Measurements from ENCODE around the gene C6orf15.

Gene C6orf15

GRCh38 chr6:31145386-31145785 is 33.0 kb upstream of the C6orf15 start:
- no peak for DNase-seq
- H3K27me3 ChIP-seq (replicated peaks; ENCODE audit: insufficient read depth, low read length), result no peaks in the 10 kb centered on the region
- no peaks in the 10 kb centered on the region for H3K9me2 ChIP-seq (replicated peaks; ENCODE audit: insufficient read depth, low read length)
- no peaks in the 10 kb centered on the region for H3F3A ChIP-seq (ENCODE audit: insufficient read depth, low read length)
- no peak overlapping the region for H3K4me2 ChIP-seq (ENCODE audit: low read depth, low read length)
- H3K9me3 ChIP-seq (replicated peaks; ENCODE audit: insufficient read depth, low read length), result no peaks in the 10 kb centered on the region
- no peaks in the 10 kb centered on the region for H3K36me3 ChIP-seq (replicated peaks; ENCODE audit: insufficient read depth, low read length)
- H3K79me2 ChIP-seq (ENCODE audit: low read length), result no peaks in the 10 kb centered on the region
- no peak overlapping the region for H3K27ac ChIP-seq (ENCODE audit: low read length)
- H3K4me1 ChIP-seq (ENCODE audit: low read length), result no peaks in the 10 kb centered on the region
- no peaks in the 10 kb centered on the region for H4K20me1 ChIP-seq (ENCODE audit: insufficient read depth, low read length)
- H3K4me3 ChIP-seq (ENCODE audit: low read length), result no peak overlapping the region
- H3K9ac ChIP-seq (ENCODE audit: low read length), result no peak overlapping the region
- H2AFZ ChIP-seq (ENCODE audit: low read length), result no peak overlapping the region
- TF ChIP-seq, protein P1, sequence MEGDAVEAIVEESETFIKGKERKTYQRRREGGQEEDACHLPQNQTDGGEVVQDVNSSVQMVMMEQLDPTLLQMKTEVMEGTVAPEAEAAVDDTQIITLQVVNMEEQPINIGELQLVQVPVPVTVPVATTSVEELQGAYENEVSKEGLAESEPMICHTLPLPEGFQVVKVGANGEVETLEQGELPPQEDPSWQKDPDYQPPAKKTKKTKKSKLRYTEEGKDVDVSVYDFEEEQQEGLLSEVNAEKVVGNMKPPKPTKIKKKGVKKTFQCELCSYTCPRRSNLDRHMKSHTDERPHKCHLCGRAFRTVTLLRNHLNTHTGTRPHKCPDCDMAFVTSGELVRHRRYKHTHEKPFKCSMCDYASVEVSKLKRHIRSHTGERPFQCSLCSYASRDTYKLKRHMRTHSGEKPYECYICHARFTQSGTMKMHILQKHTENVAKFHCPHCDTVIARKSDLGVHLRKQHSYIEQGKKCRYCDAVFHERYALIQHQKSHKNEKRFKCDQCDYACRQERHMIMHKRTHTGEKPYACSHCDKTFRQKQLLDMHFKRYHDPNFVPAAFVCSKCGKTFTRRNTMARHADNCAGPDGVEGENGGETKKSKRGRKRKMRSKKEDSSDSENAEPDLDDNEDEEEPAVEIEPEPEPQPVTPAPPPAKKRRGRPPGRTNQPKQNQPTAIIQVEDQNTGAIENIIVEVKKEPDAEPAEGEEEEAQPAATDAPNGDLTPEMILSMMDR (IDR thresholded peaks at IDR 0.05; ENCODE audit: low read length), result no peak
- TF ChIP-seq EZH2phosphoT487 (IDR thresholded peaks at IDR 0.05; ENCODE audit: low read length) (no peak), EZH2 (optimal IDR thresholded peaks at IDR 0.05; ENCODE audit: low read depth, low read length) (no peak)

DNA sequence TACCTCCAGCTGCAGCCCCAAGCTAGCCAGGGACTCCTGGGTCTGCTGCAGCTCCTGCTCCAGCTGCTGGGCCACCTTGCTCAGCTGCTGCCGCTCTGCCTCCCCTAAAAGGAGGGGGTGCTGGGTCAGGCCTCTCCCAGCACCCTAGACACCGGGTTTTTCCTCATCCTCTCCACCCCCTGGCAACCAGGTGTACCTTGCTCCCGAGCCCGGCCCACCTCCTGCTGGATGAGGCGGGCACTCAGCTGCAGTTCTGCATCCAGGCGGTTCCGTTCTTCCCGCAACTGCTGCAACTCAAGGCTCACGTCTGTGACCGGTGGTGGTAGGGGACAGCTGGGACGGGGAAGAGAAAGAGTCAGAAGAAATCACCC is 32.6 kb upstream of the C6orf15 start:
- TF ChIP-seq, protein P1 (IDR thresholded peaks at IDR 0.05; ENCODE audit: low read length), result no peak
- TF ChIP-seq EZH2phosphoT487 (IDR thresholded peaks at IDR 0.05; ENCODE audit: low read length) (no peak), EZH2 (optimal IDR thresholded peaks at IDR 0.05; ENCODE audit: low read depth, low read length) (no peak)
- Histone ChIP-seq H3K4me3 (ENCODE audit: low read length) (no peak overlapping the region), H3K4me1 (ENCODE audit: low read length) (no peaks in the 10 kb centered on the region), H3K79me2 (ENCODE audit: low read length) (no peaks in the 10 kb centered on the region), H3K4me2 (ENCODE audit: low read depth, low read length) (no peak overlapping the region), H3K36me3 (replicated peaks; ENCODE audit: insufficient read depth, low read length) (no peaks in the 10 kb centered on the region), H3K27ac (ENCODE audit: low read length) (no peak overlapping the region), H3K27me3 (replicated peaks; ENCODE audit: insufficient read depth, low read length) (no peaks in the 10 kb centered on the region), H3K9ac (ENCODE audit: low read length) (no peak overlapping the region), H3F3A (ENCODE audit: insufficient read depth, low read length) (no peaks in the 10 kb centered on the region), H3K9me2 (replicated peaks; ENCODE audit: insufficient read depth, low read length) (no peaks in the 10 kb centered on the region), H4K20me1 (ENCODE audit: insufficient read depth, low read length) (no peaks in the 10 kb centered on the region), H2AFZ (ENCODE audit: low read length) (no peak overlapping the region), H3K9me3 (replicated peaks; ENCODE audit: insufficient read depth, low read length) (no peaks in the 10 kb centered on the region)
- no peak for DNase-seq

DNA sequence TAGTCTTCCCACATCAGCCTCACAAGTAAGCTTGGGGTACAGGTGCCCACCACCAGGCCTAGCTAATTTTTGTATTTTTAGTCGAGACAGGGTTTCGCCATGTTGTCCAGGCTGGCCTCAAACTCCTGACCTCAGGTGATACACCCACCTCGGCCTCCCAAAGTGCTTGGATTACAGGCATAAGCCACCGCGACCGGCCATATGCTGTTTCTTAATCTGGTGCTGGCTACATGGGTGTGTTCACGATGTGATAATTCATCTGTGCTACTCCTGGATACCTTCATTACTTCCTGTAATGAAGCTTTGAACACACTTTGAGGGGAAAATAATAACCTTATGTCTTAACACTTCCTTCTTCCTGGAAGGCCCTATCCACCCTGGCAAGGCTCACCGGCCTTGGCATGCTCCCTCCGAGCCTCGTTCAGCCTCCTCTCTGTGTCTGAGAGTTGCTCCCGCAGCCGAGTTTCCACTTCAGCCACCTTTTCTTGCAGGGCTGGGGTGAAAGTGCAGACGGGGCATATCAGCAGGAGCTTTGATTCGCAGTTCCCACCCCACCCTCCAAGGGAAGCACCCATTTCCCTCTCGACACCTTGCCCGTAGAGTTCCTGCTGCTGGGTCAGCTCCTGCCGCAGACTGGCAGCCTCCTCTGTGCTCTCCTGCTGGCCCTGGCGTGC is 32.1 kb upstream of the C6orf15 start:
- H3K27me3 ChIP-seq (replicated peaks; ENCODE audit: insufficient read depth, low read length), result no peaks in the 10 kb centered on the region
- no peaks in the 10 kb centered on the region for H3K4me1 ChIP-seq (ENCODE audit: low read length)
- no peak overlapping the region for H3K4me2 ChIP-seq (ENCODE audit: low read depth, low read length)
- no peak overlapping the region for H3K27ac ChIP-seq (ENCODE audit: low read length)
- no peaks in the 10 kb centered on the region for H3K9me3 ChIP-seq (replicated peaks; ENCODE audit: insufficient read depth, low read length)
- H4K20me1 ChIP-seq (ENCODE audit: insufficient read depth, low read length), result no peaks in the 10 kb centered on the region
- no peak overlapping the region for H2AFZ ChIP-seq (ENCODE audit: low read length)
- DNase-seq, result no peak
- no peaks in the 10 kb centered on the region for H3K79me2 ChIP-seq (ENCODE audit: low read length)
- TF ChIP-seq, protein P1 (IDR thresholded peaks at IDR 0.05; ENCODE audit: low read length), result no peak
- TF ChIP-seq EZH2phosphoT487 (IDR thresholded peaks at IDR 0.05; ENCODE audit: low read length) (no peak), EZH2 (optimal IDR thresholded peaks at IDR 0.05; ENCODE audit: low read depth, low read length) (no peak)
- no peaks in the 10 kb centered on the region for H3K36me3 ChIP-seq (replicated peaks; ENCODE audit: insufficient read depth, low read length)
- no peak overlapping the region for H3K9ac ChIP-seq (ENCODE audit: low read length)
- no peak overlapping the region for H3K4me3 ChIP-seq (ENCODE audit: low read length)
- no peaks in the 10 kb centered on the region for H3F3A ChIP-seq (ENCODE audit: insufficient read depth, low read length)
- no peaks in the 10 kb centered on the region for H3K9me2 ChIP-seq (replicated peaks; ENCODE audit: insufficient read depth, low read length)

All from MM.1S (cell line).